Cardiac fibroblast (primary cell): ENCODE measurements around the gene FZR1.

Experiments
- DNase-seq, 2 donors: peaks; one replicate each; pipeline versions ENCODE4 v3.0.0 to v3.0.0-alpha.2; 2010; ENCODE audit warnings: low read depth in 2 of 2
- H3K4me3 ChIP-seq, 2 donors: replicated peaks in 1 of 2; 1 replicate in 1 of 2; 2 replicates in 1 of 2; pipeline ENCODE4 v1.5.1; 2011; ENCODE audit warnings: low read depth in 2 of 2, low read length in 2 of 2, mild to moderate bottlenecking in 2 of 2, moderate library complexity in 1 of 2
- TF ChIP-seq, protein P1 (sequence below): IDR thresholded peaks from one replicate; pipeline ENCODE4 v1.5.1; 2011; ENCODE audit warnings: low read depth, mild to moderate bottlenecking, low read length, inconsistent platforms

Gene FZR1

DNA sequence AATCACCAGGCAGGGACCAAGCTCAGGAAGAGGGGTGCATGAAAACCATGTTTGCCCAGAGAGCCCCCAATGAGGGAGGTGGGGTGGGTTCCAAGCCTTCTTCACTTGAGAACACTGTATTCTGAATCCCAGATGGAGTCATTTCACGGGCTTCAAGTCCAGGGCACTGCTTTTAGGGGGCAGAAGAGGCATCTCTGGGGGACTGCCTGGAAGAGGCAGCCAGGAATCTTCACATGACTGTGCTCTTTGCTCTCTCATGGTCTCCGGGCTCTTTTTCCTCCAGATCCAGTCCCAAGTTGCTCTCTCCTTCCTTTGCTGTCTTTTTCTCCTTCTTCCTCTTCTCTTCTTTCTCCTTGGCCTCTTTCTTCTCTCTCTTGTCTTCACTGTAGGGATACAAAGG, 31.5 kb upstream of the FZR1 start:
- TF ChIP-seq, protein P1, sequence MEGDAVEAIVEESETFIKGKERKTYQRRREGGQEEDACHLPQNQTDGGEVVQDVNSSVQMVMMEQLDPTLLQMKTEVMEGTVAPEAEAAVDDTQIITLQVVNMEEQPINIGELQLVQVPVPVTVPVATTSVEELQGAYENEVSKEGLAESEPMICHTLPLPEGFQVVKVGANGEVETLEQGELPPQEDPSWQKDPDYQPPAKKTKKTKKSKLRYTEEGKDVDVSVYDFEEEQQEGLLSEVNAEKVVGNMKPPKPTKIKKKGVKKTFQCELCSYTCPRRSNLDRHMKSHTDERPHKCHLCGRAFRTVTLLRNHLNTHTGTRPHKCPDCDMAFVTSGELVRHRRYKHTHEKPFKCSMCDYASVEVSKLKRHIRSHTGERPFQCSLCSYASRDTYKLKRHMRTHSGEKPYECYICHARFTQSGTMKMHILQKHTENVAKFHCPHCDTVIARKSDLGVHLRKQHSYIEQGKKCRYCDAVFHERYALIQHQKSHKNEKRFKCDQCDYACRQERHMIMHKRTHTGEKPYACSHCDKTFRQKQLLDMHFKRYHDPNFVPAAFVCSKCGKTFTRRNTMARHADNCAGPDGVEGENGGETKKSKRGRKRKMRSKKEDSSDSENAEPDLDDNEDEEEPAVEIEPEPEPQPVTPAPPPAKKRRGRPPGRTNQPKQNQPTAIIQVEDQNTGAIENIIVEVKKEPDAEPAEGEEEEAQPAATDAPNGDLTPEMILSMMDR, result no peak

GRCh38 chr19:3475449-3475848, 30.7 kb upstream of the FZR1 start:
- no peak for DNase-seq
- no peak overlapping the region for H3K4me3 ChIP-seq
- TF ChIP-seq, protein P1, result no peak

More for the DNA sequence above, 31.5 kb upstream of the FZR1 start:
- no peak for DNase-seq
- no peak overlapping the region for H3K4me3 ChIP-seq

- no peak overlapping the region for H3K4me3 ChIP-seq
- TF ChIP-seq, protein P1, result no peak
- no peak for DNase-seq
Measured at GRCh38 chr19:3476830-3477229, 29.3 kb upstream of the FZR1 start.

DNA sequence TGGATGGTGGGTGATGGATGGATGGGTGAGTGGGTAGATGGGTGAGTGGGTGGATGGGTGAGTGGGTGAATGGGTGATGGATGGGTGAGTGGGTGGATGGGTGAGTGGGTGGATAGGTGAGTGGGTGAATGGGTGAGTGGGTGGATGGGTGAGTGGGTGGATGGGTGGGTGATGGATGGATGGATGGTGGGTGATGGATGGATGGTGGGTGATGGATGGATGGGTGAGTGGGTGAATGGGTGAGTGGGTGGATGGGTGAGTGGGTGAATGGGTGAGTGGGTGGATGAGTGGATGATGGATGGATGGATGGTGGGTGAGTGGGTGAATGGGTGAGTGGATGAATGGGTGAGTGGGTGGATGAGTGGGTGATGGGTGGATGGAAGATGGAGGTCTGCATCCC, 28.6 kb upstream of the FZR1 start:
- H3K4me3 ChIP-seq, result no peak overlapping the region
- no peak for DNase-seq
- TF ChIP-seq, protein P1, result no peak

GRCh38 chr19:3477951-3478350, 28.2 kb upstream of the FZR1 start:
- H3K4me3 ChIP-seq, result no peak overlapping the region
- DNase-seq, result no peak
- TF ChIP-seq, protein P1, result no peak

DNA sequence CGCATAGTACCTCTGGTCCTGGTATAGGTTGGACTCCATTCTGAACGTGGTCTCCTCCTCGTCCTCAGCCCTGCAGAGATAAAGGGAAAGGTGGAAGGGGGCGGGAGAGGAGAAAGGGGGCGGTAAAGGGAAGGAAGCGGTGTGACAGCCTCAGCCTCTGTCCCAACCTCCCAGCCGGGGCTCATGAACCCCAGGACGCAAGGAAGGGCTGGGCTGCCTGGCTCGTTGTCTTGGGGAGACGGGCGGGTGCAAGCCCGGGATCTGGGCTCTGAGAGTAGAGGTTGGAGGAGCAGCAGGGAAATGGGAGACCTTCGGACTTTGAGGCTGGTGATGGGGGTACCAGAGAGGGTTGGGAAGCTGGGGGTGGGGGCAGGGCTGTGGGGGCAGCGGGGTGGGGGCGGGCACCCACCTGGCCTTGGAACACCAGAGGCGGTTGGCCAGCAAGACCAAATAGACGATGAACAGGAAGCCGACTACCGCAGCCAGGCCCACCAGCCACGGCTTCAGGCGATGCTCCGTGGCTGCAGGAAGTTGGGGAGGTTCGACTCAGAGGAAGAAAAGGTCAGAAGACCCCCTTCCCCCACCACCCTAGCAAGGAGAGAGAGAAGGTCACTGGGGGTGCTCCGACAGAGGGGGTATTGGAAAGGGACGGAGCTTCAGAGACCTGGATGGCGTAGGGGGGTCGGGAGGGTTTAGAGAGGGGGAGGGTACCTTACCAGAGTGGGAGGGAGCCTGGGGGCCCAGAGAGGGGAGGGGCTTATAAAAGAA, 27.5 kb upstream of the FZR1 start:
- TF ChIP-seq, protein P1, result no peak
- H3K4me3 ChIP-seq, result no peak overlapping the region

More for the DNA sequence above, 27.5 kb upstream of the FZR1 start:
- no peak for DNase-seq
